ENCODE measurements around the gene DCUN1D3. TPM values are rescaled to one million over a fixed set of nuclear protein-coding genes. Genes with fewer than 3 reads are reported as not detected.

Gene DCUN1D3
- total and polyA plus RNA-seq, 8 donors: 1.4 to 25.7 (median 7.7) TPM

DNA sequence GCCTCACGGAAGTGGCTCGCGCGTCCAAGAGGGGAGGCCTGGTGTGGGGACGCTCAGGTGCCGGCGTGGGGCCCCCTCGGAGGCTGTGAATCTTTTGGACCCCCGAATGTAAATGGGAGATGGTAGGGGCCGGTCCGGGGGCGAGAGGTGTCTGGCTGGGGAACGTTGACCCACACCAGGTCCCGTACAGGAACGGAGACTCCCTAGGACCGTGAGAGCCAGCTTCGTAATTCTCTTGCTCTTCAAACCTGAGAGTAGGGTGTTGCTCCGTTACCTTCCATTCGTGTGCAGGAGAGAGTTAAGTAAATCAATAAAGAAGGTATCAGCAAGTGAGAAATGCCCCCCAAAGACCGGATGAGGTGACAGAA is 894 bp upstream of the DCUN1D3 start:
- no peak for DNase-seq
- TF ChIP-seq, protein P1, sequence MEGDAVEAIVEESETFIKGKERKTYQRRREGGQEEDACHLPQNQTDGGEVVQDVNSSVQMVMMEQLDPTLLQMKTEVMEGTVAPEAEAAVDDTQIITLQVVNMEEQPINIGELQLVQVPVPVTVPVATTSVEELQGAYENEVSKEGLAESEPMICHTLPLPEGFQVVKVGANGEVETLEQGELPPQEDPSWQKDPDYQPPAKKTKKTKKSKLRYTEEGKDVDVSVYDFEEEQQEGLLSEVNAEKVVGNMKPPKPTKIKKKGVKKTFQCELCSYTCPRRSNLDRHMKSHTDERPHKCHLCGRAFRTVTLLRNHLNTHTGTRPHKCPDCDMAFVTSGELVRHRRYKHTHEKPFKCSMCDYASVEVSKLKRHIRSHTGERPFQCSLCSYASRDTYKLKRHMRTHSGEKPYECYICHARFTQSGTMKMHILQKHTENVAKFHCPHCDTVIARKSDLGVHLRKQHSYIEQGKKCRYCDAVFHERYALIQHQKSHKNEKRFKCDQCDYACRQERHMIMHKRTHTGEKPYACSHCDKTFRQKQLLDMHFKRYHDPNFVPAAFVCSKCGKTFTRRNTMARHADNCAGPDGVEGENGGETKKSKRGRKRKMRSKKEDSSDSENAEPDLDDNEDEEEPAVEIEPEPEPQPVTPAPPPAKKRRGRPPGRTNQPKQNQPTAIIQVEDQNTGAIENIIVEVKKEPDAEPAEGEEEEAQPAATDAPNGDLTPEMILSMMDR (IDR thresholded peaks at IDR 0.05): no peak
- TF ChIP-seq POLR2AphosphoS5 (IDR thresholded peaks at IDR 0.05) (no peak), POLR2A (IDR thresholded peaks at IDR 0.05) (no peak), EP300 (IDR thresholded peaks at IDR 0.05) (no peak)
- WGBS, 5 donors: 0 to 2% (median 1%) methylated on average over 5 to 20 of the region's 20 CpGs
- Histone ChIP-seq H3K27me3 (no peaks in the 10 kb centered on the region), H3K9me3 (no peaks in the 10 kb centered on the region), H3K27ac (peak overlapping the region; percentile 98 to 99 (median 99)), H3K4me3 (peak overlapping the region; percentile 62 to 84 (median 69)), H3K36me3 (peaks cover 0 to 14% (median 5%) of the 10 kb centered on the region in 4 donors), H3K4me1 (peaks cover 72 to 86% (median 82%) of the 10 kb centered on the region in 4 donors)
- intact Hi-C loops (cut with DNase I; ENCODE audit: low total_unique reads): loop anchor here (10.0 kb wide), 1 partner anchor 46 kb away; no protein-coding TSS in a partner anchor

DNA sequence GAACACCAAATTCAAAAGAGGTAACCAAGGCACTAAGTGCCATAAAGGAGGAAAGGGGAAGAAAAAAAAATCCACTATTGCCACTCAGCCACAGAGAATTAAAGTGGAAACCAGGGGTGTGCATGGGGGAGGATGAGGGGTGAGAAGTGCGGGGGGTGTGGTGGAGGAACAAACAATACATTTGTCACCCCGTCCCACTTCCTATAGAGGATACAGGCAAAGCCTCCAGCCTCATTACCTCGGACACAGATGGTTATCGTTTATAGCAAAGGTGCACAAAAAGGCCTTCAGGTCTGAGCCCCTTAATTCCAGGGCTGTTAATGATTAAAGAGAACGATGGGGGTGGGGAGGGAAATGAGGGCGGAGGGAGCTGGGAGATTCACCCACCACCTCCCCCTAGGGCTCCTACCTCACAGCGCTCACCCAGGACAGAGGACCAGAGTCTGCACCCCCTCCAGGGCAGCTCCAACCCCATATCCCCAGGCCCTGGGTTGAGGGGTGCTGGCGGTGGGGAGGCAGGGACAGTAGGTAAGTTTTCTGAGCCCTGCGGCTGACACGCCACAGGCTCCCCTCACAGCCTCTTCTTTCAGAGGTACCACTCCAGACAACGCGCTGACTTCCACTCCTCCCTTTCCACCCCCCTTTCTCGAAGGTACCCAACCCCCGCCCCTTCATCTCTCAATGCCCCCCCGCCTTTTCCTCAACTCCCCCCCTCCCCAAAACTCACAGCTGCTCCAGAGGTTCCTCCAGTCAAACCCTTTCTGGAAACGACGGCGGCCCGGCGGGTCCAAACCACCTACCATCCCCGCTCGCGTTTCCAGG is 470 bp downstream of the DCUN1D3 start:
- intact Hi-C loops (cut with DNase I; ENCODE audit: low total_unique reads): loop anchor here (10.0 kb wide), 1 partner anchor 45 kb away; no protein-coding TSS in a partner anchor
- TF ChIP-seq, protein P1 (IDR thresholded peaks at IDR 0.05): no peak
- TF ChIP-seq EP300 (IDR thresholded peaks at IDR 0.05) (no peak), POLR2AphosphoS5 (IDR thresholded peaks at IDR 0.05) (peak in 1 of 3 donors; percentile 1), POLR2A (IDR thresholded peaks at IDR 0.05) (no peak)
- peaks cover 6 to 28% (median 17%) of the 10 kb centered on the region in 4 donors for H3K36me3 ChIP-seq
- peaks cover 58 to 78% (median 71%) of the 10 kb centered on the region in 4 donors for H3K4me1 ChIP-seq
- H3K4me3 ChIP-seq: peak overlapping the region; percentile 62 to 84 (median 69)
- H3K27ac ChIP-seq: peak overlapping the region; percentile 98 to 99 (median 99)
- H3K9me3 ChIP-seq: no peaks in the 10 kb centered on the region
- H3K27me3 ChIP-seq: no peaks in the 10 kb centered on the region
- 0 to 2% (median 0%) methylated on average over 20 to 23 of the region's 23 CpGs for WGBS, 5 donors
- DNase-seq: peak in 1 of 2 donors; percentile 75

DNA sequence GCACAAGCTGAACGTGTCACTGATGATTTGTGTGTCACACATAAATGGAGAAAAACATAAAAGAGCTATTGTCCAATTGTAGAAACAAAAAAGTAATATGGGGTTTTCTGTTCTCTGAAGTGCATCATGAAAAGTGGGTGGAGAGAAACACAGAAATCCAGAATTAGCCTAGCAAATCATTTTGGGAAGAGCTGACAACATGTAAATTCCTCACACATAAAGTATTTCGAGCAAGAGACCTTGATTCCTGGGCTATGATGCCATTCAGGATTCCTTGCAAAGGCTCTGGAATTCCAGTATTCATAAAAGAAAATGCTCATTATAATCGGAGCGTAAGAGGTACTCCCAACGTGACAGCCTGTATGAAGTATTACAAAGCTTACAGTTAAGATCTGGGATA is 1.1 kb downstream of the DCUN1D3 start:
- intact Hi-C loops (cut with DNase I; ENCODE audit: low total_unique reads): no loop called here
- no peaks in the 10 kb centered on the region for H3K27me3 ChIP-seq
- H3K4me3 ChIP-seq: peak overlapping the region; percentile 62 to 84 (median 69)
- H3K9me3 ChIP-seq: no peaks in the 10 kb centered on the region
- H3K27ac ChIP-seq: peak overlapping the region in 4 of 5 donors; percentile 98 to 99 (median 98)
- H3K36me3 ChIP-seq: peaks cover 6 to 34% (median 23%) of the 10 kb centered on the region in 4 donors
- TF ChIP-seq POLR2AphosphoS5 (IDR thresholded peaks at IDR 0.05) (peak in 1 of 3 donors; percentile 27), POLR2A (IDR thresholded peaks at IDR 0.05) (no peak)
- peak in 1 of 2 donors; percentile 57 for DNase-seq
- peaks cover 54 to 72% (median 64%) of the 10 kb centered on the region in 4 donors for H3K4me1 ChIP-seq
- WGBS, 5 donors: 9 to 17% (median 11%) methylated on average over 5 of the region's 5 CpGs

DNA sequence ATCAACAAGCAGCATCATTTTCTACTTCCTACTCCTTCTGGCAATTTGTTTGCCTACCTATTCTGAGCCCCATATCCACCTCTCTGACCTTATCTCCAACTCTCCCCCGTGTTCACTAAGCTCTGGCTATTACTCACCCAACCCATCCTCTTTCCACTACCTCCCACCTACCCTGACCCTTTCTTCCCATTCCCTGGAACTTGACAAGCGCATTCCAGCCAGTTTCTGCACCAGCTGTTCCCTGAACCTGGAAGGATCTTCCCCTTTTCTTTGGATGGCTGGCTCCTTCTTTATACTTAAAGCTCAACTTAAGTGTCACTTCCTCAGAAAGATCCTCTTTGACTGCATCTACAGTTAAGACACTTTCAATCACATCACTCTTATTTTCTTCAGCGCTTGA is 2.2 kb downstream of the DCUN1D3 start:
- intact Hi-C loops (cut with DNase I; ENCODE audit: low total_unique reads): no loop called here
- Histone ChIP-seq H3K27me3 (no peaks in the 10 kb centered on the region), H3K4me1 (peaks cover 44 to 61% (median 53%) of the 10 kb centered on the region in 4 donors), H3K36me3 (peaks cover 6 to 46% (median 31%) of the 10 kb centered on the region in 4 donors), H3K9me3 (no peaks in the 10 kb centered on the region), H3K27ac (peak overlapping the region in 4 of 5 donors; percentile 12 to 99 (median 98)), H3K4me3 (peak overlapping the region in 2 of 4 donors; percentile 62 to 71)
- TF ChIP-seq EP300 (IDR thresholded peaks at IDR 0.05): no peak
- no peak for TF ChIP-seq POLR2A (IDR thresholded peaks at IDR 0.05)
- no peak for TF ChIP-seq POLR2AphosphoS5 (IDR thresholded peaks at IDR 0.05)
- TF ChIP-seq, protein P1 (IDR thresholded peaks at IDR 0.05): no peak
- 62 to 73% (median 68%) methylated on average over 3 of the region's 3 CpGs for WGBS, 5 donors
- no peak for DNase-seq
